ENCODE results near the gene BICC1.

The BICC1 gene

GRCh38 chr10:58565271-58565670 is 52.6 kb downstream of the BICC1 start:
- Histone ChIP-seq H3K4me1 (ENCODE audit: insufficient read depth, low read length) (no peaks in the 10 kb centered on the region), H3K9me3 (ENCODE audit: control insufficient read depth, insufficient read depth, low read length) (peaks cover 2% of the 10 kb centered on the region; the same call in 1 of the 2 replicates), H3K9ac (ENCODE audit: low read depth, low read length) (no peak overlapping the region), H3K36me3 (ENCODE audit: insufficient read depth, low read length) (no peaks in the 10 kb centered on the region)

GRCh38 chr10:58567652-58568051 is 55.0 kb downstream of the BICC1 start:
- no peaks in the 10 kb centered on the region for H3K4me1 ChIP-seq (ENCODE audit: insufficient read depth, low read length)
- H3K9me3 ChIP-seq (ENCODE audit: control insufficient read depth, insufficient read depth, low read length): no peaks in the 10 kb centered on the region
- no peak overlapping the region for H3K9ac ChIP-seq (ENCODE audit: low read depth, low read length)
- H3K36me3 ChIP-seq (ENCODE audit: insufficient read depth, low read length): no peaks in the 10 kb centered on the region

DNA sequence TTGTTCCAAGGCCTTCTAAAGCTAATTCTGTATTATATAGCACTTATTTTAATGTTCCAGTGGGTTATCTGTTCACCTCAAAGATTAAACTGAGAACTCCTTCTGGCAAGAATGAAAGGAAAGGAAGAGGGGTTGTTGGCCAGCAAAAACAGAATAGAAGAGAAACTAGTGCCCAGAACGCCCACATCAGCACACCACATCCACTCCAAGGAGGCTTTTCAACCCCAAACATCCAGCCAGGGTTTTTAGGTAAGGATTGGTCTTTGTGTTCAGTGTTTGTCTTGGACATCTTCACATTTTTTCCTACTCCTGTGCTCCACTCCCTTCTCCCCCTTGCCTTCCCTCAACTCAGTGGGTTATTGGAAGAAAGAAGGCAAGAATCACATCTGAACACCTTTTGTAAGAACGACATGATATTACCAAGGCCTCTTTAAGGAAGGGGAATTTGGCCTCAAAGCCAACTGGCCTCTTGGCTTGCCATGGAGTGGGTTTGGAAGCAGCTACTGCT is 55.8 kb downstream of the BICC1 start:
- Histone ChIP-seq H3K4me1 (ENCODE audit: insufficient read depth, low read length) (no peaks in the 10 kb centered on the region), H3K36me3 (ENCODE audit: insufficient read depth, low read length) (no peaks in the 10 kb centered on the region)

GRCh38 chr10:58570307-58570723 is 57.6 kb downstream of the BICC1 start:
- Histone ChIP-seq H3K36me3 (ENCODE audit: insufficient read depth, low read length) (no peaks in the 10 kb centered on the region), H3K9me3 (ENCODE audit: control insufficient read depth, insufficient read depth, low read length) (no peaks in the 10 kb centered on the region), H3K9ac (ENCODE audit: low read depth, low read length) (no peak overlapping the region), H3K4me1 (ENCODE audit: insufficient read depth, low read length) (no peaks in the 10 kb centered on the region)

More for the DNA sequence above, 55.8 kb downstream of the BICC1 start:
- Histone ChIP-seq H3K9me3 (ENCODE audit: control insufficient read depth, insufficient read depth, low read length) (no peaks in the 10 kb centered on the region), H3K9ac (ENCODE audit: low read depth, low read length) (no peak overlapping the region)

- Histone ChIP-seq H3K9me3 (ENCODE audit: control insufficient read depth, insufficient read depth, low read length) (no peaks in the 10 kb centered on the region), H3K36me3 (ENCODE audit: insufficient read depth, low read length) (no peaks in the 10 kb centered on the region), H3K4me1 (ENCODE audit: insufficient read depth, low read length) (no peaks in the 10 kb centered on the region), H3K9ac (ENCODE audit: low read depth, low read length) (no peak overlapping the region)
Measured at GRCh38 chr10:58570979-58571378, 58.3 kb downstream of the BICC1 start.

DNA sequence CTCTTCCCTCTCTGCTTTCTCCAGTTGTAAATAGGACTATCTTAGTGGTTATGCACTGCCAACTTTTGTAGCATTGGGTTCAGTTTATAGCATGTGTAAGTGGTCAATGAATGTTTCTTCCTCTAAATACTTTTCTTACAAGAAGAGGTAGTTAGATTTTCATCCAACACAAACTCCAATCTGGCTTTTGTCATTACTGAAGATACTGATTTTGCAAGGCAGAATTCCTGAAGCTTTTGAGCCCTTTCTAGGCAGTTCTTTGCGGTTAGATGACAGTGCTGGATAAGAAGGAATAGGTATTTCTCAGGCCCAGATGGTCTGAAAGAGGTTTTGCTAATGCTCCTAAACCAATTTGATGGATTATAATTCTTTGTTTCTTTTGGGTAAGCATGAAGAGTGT is 60.5 kb downstream of the BICC1 start:
- H3K4me1 ChIP-seq (ENCODE audit: insufficient read depth, low read length): no peaks in the 10 kb centered on the region
- no peaks in the 10 kb centered on the region for H3K9me3 ChIP-seq (ENCODE audit: control insufficient read depth, insufficient read depth, low read length)
- no peak overlapping the region for H3K9ac ChIP-seq (ENCODE audit: low read depth, low read length)
- no peaks in the 10 kb centered on the region for H3K36me3 ChIP-seq (ENCODE audit: insufficient read depth, low read length)

DNA sequence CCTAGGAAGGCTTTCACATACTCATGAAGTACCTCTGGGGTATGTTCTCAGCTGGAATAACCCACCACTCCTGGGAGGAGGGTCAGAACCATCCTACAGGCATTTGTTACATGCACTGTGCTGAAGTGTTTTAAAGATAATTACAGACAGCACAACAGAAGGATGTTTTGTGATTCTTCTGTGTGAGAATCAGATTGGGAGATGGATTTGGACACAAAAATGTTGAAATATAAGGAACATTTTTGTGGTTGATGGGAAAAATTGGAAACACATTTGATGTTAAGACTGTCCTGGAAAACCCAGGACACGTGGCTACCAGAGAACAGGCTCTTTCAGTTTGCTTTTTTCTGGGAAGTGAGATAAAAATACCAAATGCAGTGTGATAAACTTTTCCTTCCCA is 61.4 kb downstream of the BICC1 start:
- Histone ChIP-seq H3K4me1 (ENCODE audit: insufficient read depth, low read length) (no peaks in the 10 kb centered on the region), H3K36me3 (ENCODE audit: insufficient read depth, low read length) (no peaks in the 10 kb centered on the region), H3K9me3 (ENCODE audit: control insufficient read depth, insufficient read depth, low read length) (no peaks in the 10 kb centered on the region), H3K9ac (ENCODE audit: low read depth, low read length) (no peak overlapping the region)

GRCh38 chr10:58575491-58575890 is 62.8 kb downstream of the BICC1 start:
- Histone ChIP-seq H3K36me3 (ENCODE audit: insufficient read depth, low read length) (no peaks in the 10 kb centered on the region), H3K4me1 (ENCODE audit: insufficient read depth, low read length) (0 out of 2 replicates have a peak, but pooled peaks cover 4% of the 10 kb centered on the region), H3K9me3 (ENCODE audit: control insufficient read depth, insufficient read depth, low read length) (no peaks in the 10 kb centered on the region), H3K9ac (ENCODE audit: low read depth, low read length) (no peak overlapping the region)

- Histone ChIP-seq H3K36me3 (ENCODE audit: insufficient read depth, low read length) (no peaks in the 10 kb centered on the region), H3K4me1 (ENCODE audit: insufficient read depth, low read length) (0 out of 2 replicates have a peak, but pooled peaks cover 4% of the 10 kb centered on the region), H3K9me3 (ENCODE audit: control insufficient read depth, insufficient read depth, low read length) (no peaks in the 10 kb centered on the region), H3K9ac (ENCODE audit: low read depth, low read length) (no peak overlapping the region)
Measured at GRCh38 chr10:58576751-58577436, 64.2 kb downstream of the BICC1 start.

DNA sequence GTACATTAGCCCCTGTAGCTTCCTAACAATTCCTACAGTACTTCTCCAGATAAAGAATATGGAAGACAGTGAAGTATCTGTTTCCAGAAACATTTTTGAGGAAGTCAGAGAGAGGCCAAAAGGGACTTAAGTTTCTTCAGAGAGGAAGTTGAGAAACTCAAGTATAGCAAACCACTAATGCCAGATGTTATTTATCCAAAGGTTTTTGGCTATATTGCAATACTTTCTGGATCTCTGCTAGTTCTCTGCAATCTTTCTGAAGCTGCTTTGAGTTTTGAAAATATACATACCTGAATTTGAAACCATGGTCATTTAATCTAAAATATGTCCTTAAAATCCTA is 64.7 kb downstream of the BICC1 start:
- Histone ChIP-seq H3K4me1 (ENCODE audit: insufficient read depth, low read length) (0 out of 2 replicates have a peak, but pooled peaks cover 4% of the 10 kb centered on the region), H3K9me3 (ENCODE audit: control insufficient read depth, insufficient read depth, low read length) (no peaks in the 10 kb centered on the region), H3K36me3 (ENCODE audit: insufficient read depth, low read length) (no peaks in the 10 kb centered on the region), H3K9ac (ENCODE audit: low read depth, low read length) (no peak overlapping the region)

DNA sequence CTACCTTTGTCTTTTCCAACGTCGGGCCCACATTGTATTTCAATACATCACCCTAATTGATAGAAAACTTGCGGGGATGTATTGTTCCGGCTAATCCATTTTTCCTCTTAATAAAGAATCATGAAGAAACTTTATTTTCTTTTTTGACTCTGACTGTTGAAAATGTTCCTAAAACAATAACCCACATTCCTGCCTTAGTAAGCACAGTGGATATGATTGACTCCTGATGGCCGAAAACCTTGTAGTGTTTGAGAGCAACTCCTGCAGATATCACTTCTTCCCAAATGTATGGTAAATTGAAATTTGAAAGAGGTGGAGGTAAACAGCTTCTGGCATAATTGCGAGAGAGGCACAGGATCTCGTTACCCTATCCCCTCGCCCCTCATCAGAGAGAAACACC is 65.7 kb downstream of the BICC1 start:
- Histone ChIP-seq H3K9me3 (ENCODE audit: control insufficient read depth, insufficient read depth, low read length) (no peaks in the 10 kb centered on the region), H3K9ac (ENCODE audit: low read depth, low read length) (no peak overlapping the region), H3K36me3 (ENCODE audit: insufficient read depth, low read length) (no peaks in the 10 kb centered on the region), H3K4me1 (ENCODE audit: insufficient read depth, low read length) (0 out of 2 replicates have a peak, but pooled peaks cover 4% of the 10 kb centered on the region)

DNA sequence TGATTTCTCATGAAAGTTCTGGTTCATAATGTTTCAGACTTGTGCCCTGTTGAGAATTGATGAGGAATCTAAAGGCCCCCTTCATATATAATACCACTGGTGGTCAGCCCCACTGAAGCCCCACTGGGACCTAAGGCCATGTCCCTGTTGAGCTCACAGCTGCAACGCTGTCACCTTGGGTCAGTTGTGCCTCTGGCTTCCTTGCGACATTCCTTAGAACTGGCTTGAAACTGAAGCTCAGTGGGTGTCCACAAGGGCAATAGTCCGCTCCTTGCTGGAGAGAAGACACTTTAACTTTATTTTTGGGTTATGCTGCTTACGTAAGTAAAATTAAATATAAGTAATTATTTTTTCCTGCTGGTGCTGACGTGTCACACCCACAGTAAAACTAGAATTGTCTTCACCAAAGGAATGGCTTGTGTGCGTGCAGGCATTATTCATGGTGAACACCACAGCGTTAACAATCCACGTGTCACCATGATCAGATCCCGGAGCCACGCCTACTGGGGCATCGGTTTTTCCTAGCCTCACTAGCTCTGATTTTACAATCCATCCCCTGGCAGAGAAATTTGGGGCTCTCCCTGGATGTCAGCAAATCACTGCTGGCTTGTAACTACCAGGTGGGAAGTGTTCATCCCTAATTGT is 66.5 kb downstream of the BICC1 start:
- Histone ChIP-seq H3K4me1 (ENCODE audit: insufficient read depth, low read length) (0 out of 2 replicates have a peak, but pooled peaks cover 4% of the 10 kb centered on the region), H3K9me3 (ENCODE audit: control insufficient read depth, insufficient read depth, low read length) (no peaks in the 10 kb centered on the region), H3K36me3 (ENCODE audit: insufficient read depth, low read length) (no peaks in the 10 kb centered on the region), H3K9ac (ENCODE audit: low read depth, low read length) (no peak overlapping the region)

DNA sequence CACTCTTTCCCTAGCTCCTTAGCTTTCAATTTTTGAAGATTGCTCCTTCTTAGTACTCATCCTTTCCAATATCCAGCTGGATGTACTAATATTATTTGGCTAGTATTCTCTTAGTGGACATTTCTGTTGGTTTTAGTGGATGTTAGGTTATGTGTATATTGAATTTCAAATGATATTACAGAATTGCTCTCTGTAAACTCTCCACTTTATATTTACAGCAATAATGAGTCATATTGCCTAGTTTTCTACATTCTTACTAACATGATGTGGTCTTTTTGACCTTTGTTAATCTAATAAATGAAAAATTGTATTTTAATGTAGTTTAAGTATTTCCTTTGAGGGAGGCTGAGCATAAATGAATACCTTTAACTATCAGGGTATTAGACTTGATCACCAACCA is 69.4 kb downstream of the BICC1 start:
- Histone ChIP-seq H3K9me3 (ENCODE audit: control insufficient read depth, insufficient read depth, low read length) (no peaks in the 10 kb centered on the region), H3K4me1 (ENCODE audit: insufficient read depth, low read length) (0 out of 2 replicates have a peak, but pooled peaks cover 4% of the 10 kb centered on the region), H3K9ac (ENCODE audit: low read depth, low read length) (no peak overlapping the region), H3K36me3 (ENCODE audit: insufficient read depth, low read length) (no peaks in the 10 kb centered on the region)

- no peaks in the 10 kb centered on the region for H3K9me3 ChIP-seq (ENCODE audit: control insufficient read depth, insufficient read depth, low read length)
- H3K9ac ChIP-seq (ENCODE audit: low read depth, low read length): no peak overlapping the region
- H3K4me1 ChIP-seq (ENCODE audit: insufficient read depth, low read length): no peaks in the 10 kb centered on the region
- no peaks in the 10 kb centered on the region for H3K36me3 ChIP-seq (ENCODE audit: insufficient read depth, low read length)
Measured at GRCh38 chr10:58585435-58585834, 72.8 kb downstream of the BICC1 start.

All from ES-I3 (cell line).